Calu3 (cell line): ENCODE data around the gene HIVEP3. TPM values are rescaled to one million over a fixed set of nuclear protein-coding genes. Genes with fewer than 3 reads are reported as not detected.

Source experiments
- BruUV-seq: library from RNA; stranded (reverse); fragments of 400-500 nt; replicated peaks from 2 replicates; lab custom pipeline; 2021; lab: Mats Ljungman, UMichigan
- CTCF ChIA-PET: fragments of 300-600 bp; sonication (Branson Sonifier 250); formaldehyde crosslinking; loops from one replicate; lab custom pipeline; 2022; ENCODE audit warnings: antibody characterized with exemption; lab: Charles Lee
- DNase-seq: peaks from one replicate; pipeline ENCODE4 v3.0.0; 2022
- H3K27ac Mint-ChIP-seq: one replicate; pipeline ENCODE4 v1.8.0; 2022; ENCODE audit warnings: mixed read lengths; ENCODE audit not compliant: unreplicated experiment
- H3K27me3 Mint-ChIP-seq: one replicate; pipeline ENCODE4 v1.8.0; 2022; ENCODE audit warnings: mixed read lengths; ENCODE audit not compliant: unreplicated experiment
- H3K36me3 Mint-ChIP-seq: one replicate; pipeline ENCODE4 v1.8.0; 2022; ENCODE audit warnings: mild to moderate bottlenecking, moderate library complexity, mixed read lengths; ENCODE audit not compliant: insufficient read depth, unreplicated experiment
- H3K4me1 Mint-ChIP-seq: one replicate; pipeline ENCODE4 v1.8.0; 2022; ENCODE audit warnings: mild to moderate bottlenecking, low read depth, mixed read lengths; ENCODE audit not compliant: unreplicated experiment
- H3K4me3 Mint-ChIP-seq: one replicate; pipeline ENCODE4 v1.8.0; 2022; ENCODE audit warnings: mild to moderate bottlenecking, low read depth, moderate library complexity, mixed read lengths; ENCODE audit not compliant: unreplicated experiment
- H3K9me3 Mint-ChIP-seq: one replicate; pipeline ENCODE4 v1.8.0; 2022; ENCODE audit warnings: low read depth, mixed read lengths; ENCODE audit not compliant: unreplicated experiment
- CTCF ChIP-seq: fragments of 200-600 bp; IDR thresholded peaks from one replicate; pipeline ENCODE4 v1.8.0; 2022; ENCODE audit warnings: antibody characterized with exemption; ENCODE audit not compliant: unreplicated experiment
- intact Hi-C: fragments of 100-400 bp; cut with micrococcal nuclease; formaldehyde crosslinking; loops from one replicate; pipeline ENCODE4 v1.10.0; 2022; ENCODE audit not compliant: unreplicated experiment
- total RNA-seq: library from RNA; stranded (reverse); gene quantifications from 2 replicates; pipeline ENCODE4 v1.2.3, GENCODE V29; 2022

HIVEP3 gene
- total RNA-seq, 1 experiment from 2014 or later = 9.0 TPM

- H3K36me3 Mint-ChIP-seq = no peaks in the 10 kb centered on the region
- no peak for DNase-seq
- peaks cover 20% of the 10 kb centered on the region for H3K27me3 Mint-ChIP-seq
- no peaks in the 10 kb centered on the region for H3K9me3 Mint-ChIP-seq
- intact Hi-C loops = no loop called here
- H3K4me1 Mint-ChIP-seq = peaks cover 10% of the 10 kb centered on the region
- BruUV-seq = no TSS peak
- H3K27ac Mint-ChIP-seq = no peak overlapping the region
- H3K4me3 Mint-ChIP-seq = no peak overlapping the region
- TF ChIP-seq CTCF = no peak
- CTCF ChIA-PET = interaction anchor here (1.1 kb wide), 1 partner anchor 21 kb away, joined by 3 read pairs; the partner anchor contains the start of gene EDN2
Observed at GRCh38 chr1:41463516-41463915, 455.2 kb downstream of the HIVEP3 start.

DNA sequence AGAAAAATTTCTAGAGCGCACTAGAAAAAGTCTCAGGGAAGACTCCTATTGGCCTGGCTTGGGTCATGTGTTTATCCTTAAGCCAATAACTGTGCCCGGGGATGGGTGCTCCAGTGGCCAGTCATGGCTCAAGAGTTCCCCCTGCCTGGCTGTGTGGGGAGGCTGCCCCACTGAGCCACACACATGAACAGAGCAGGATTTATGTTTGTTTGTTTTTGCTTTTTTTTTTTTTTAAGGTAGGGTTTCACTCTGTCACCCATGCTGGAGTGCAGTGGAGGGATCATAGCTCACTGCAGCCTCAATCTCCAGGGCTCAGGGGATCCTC, 456.1 kb downstream of the HIVEP3 start:
- no peak for TF ChIP-seq CTCF
- intact Hi-C loops = no loop called here
- no TSS peak for BruUV-seq
- Mint-ChIP-seq H3K9me3 (no peaks in the 10 kb centered on the region), H3K27me3 (peaks cover 26% of the 10 kb centered on the region), H3K4me1 (peaks cover 2% of the 10 kb centered on the region), H3K4me3 (no peak overlapping the region), H3K36me3 (no peaks in the 10 kb centered on the region), H3K27ac (no peak overlapping the region)
- CTCF ChIA-PET = interaction anchor here (1.1 kb wide), 1 partner anchor 22 kb away, joined by 3 read pairs; the partner anchor contains the start of gene EDN2
- DNase-seq = no peak

DNA sequence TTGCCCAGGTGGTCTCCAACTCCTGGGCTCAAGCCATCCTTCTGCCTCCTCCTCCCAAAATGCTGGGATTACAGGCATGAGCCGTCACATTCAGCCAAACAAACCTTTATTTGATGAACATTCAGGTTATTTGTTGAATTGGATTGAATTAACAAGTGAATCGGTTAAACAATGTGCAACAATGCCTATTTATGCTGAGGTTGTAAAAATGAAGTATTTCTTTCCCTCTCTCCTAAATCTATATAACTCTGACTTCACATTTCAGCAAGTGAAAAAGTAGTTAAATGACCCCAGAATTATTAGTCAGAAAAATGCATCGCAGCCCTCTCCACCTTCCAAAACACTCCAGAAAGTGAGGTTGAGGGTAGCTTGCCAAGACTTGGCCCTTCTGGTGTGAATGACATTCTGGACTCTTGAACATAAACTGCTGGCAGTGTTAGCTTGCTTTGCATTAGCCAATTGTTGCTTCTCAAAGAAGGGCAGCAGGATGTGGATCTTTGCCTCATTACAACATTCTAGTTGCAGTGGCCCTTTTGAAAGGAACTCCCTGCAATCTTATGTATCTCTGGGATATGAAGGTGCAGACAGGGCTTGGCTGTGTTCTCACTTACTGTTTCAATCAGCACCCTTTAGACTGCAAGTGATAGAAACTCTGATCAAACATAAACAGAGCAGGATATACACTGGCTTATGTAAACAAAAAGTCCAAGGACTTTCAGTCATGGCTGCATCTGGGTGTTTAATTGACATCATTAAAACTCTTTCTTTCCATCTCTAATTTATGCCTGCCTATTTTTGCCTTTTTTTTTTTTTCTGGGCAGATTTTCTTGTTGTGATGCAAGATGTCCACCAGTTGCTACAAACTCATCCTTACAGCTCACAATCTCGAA, 456.7 kb downstream of the HIVEP3 start:
- intact Hi-C loops = no loop called here
- Mint-ChIP-seq H3K36me3 (no peaks in the 10 kb centered on the region), H3K4me1 (no peaks in the 10 kb centered on the region), H3K27ac (no peak overlapping the region), H3K27me3 (peaks cover 26% of the 10 kb centered on the region), H3K4me3 (no peak overlapping the region), H3K9me3 (no peaks in the 10 kb centered on the region)
- no peak for DNase-seq
- TF ChIP-seq CTCF = no peak
- no TSS peak for BruUV-seq
- CTCF ChIA-PET = no interaction called here

DNA sequence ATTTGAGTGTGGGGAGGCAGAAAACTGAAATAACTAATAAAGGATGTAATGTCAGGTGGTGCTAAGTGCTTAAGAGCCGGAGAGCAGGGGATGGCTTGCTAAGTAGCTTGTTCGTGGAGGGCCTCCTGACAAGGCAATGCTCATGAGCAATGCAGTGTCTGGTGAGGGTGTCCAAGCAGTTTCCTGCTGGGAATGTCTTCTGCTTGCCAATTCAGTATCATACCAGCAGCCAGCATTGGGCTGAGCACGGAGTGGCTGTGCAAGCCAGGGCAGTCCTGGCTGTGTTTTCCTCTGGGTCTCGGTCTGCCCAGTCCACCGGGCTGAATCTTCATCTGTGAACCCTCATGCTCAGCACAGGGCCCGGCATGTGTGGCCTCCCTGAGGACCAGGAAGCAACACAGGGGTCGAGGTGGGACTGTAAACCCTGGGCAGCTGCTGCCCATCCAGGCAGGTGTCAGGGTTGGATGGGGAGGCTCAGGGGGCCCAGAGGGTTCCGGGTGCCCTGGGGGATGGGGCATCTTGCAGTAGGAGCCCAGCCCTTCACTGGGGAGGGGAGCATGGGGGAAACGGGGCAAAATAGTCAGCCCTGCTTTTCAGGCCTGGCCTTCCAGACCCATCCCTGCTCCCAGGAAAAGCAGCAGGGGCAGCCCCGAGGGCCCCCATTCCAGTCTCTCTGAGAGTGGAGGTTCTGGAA, 461.7 kb downstream of the HIVEP3 start:
- TF ChIP-seq CTCF = no peak
- DNase-seq = no peak
- CTCF ChIA-PET = no interaction called here
- Mint-ChIP-seq H3K27ac (no peak overlapping the region), H3K9me3 (no peaks in the 10 kb centered on the region), H3K4me1 (no peaks in the 10 kb centered on the region), H3K4me3 (no peak overlapping the region), H3K36me3 (no peaks in the 10 kb centered on the region), H3K27me3 (peaks cover 26% of the 10 kb centered on the region)
- intact Hi-C loops = no loop called here
- no TSS peak for BruUV-seq

Other genes starting within 250 kb of the HIVEP3 start
- not detected in 2 replicates for gene GUCA2B, start 234.5 kb upstream of the HIVEP3 start, total RNA-seq
- not detected in 2 replicates for gene GUCA2A, start 245.8 kb upstream of the HIVEP3 start, total RNA-seq